WTC11 (cell line): ENCODE measurements around the gene RAB2B. TPM values are rescaled to one million over a fixed set of nuclear protein-coding genes. Genes with fewer than 3 reads are reported as not detected.

ENCODE experiments used
- ATAC-seq: fragments of 200-7000 bp; cut with Tn5 transposase; 2 replicates; pipeline ENCODE4 v1.10.0; 2021; ENCODE audit warnings: mild to moderate bottlenecking, moderate library complexity
- CTCF ChIA-PET: fragments of 300-600 bp; sonication (Branson Sonifier 250); formaldehyde crosslinking; loops from one replicate; lab custom pipeline; 2021; ENCODE audit warnings: antibody characterized with exemption; lab: Charles Lee
- POLR2A ChIA-PET: fragments of 350-600 bp; sonication (Branson Sonifier 250); formaldehyde crosslinking; loops from one replicate; lab custom pipeline; 2021; ENCODE audit warnings: antibody characterized with exemption; lab: Charles Lee
- DNase-seq: peaks from one replicate; pipeline ENCODE4 v3.0.0; 2021; ENCODE audit warnings: low spot score
- H3K27ac Mint-ChIP-seq: 2 replicates; pipeline ENCODE4 v1.8.0; 2021; ENCODE audit warnings: mixed read lengths
- H3K27me3 Mint-ChIP-seq: 2 replicates; pipeline ENCODE4 v1.8.0; 2021; ENCODE audit warnings: low read depth, mild to moderate bottlenecking, moderate library complexity, mixed read lengths
- H3K36me3 Mint-ChIP-seq: 2 replicates; pipeline ENCODE4 v1.8.0; 2021; ENCODE audit warnings: mixed read lengths
- H3K4me1 Mint-ChIP-seq: 2 replicates; pipeline ENCODE4 v1.8.0; 2022; ENCODE audit warnings: mixed read lengths
- H3K4me3 Mint-ChIP-seq: 2 replicates; pipeline ENCODE4 v1.8.0; 2021; ENCODE audit warnings: mild to moderate bottlenecking, moderate library complexity, mixed read lengths
- H3K9me3 Mint-ChIP-seq: 2 replicates; pipeline ENCODE4 v1.8.0; 2021; ENCODE audit warnings: mixed read lengths
- AFF4 ChIP-seq: sonication (generic); formaldehyde crosslinking; IDR thresholded peaks from 2 replicates; pipeline ENCODE4 v1.8.1; 2023; ENCODE audit warnings: mild to moderate bottlenecking, missing genetic modification reagents, borderline replicate concordance
- AR ChIP-seq: fragments of 250-450 bp; sonication (Bioruptor Pico); IDR thresholded peaks from 2 replicates; pipeline ENCODE4 v1.9.0; 2021; ENCODE audit warnings: mild to moderate bottlenecking
- ATF2 ChIP-seq: sonication (generic); formaldehyde crosslinking; IDR thresholded peaks from 2 replicates; pipeline ENCODE4 v1.8.1; 2022; ENCODE audit warnings: low read depth, missing genetic modification reagents, borderline replicate concordance
- CBFB ChIP-seq: sonication (generic); formaldehyde crosslinking; IDR thresholded peaks from 2 replicates; pipeline ENCODE4 v1.8.1; 2022; ENCODE audit warnings: mild to moderate bottlenecking, low read depth, missing genetic modification reagents
- CREM ChIP-seq: sonication (generic); formaldehyde crosslinking; IDR thresholded peaks from 2 replicates; pipeline ENCODE4 v1.8.1; 2022; ENCODE audit warnings: mild to moderate bottlenecking, missing genetic modification reagents, moderate library complexity
- ELF4 ChIP-seq: sonication (generic); formaldehyde crosslinking; IDR thresholded peaks from 2 replicates; pipeline ENCODE4 v1.8.1; 2022; ENCODE audit warnings: low read depth, mild to moderate bottlenecking, moderate library complexity, missing genetic modification reagents
- ETV6 ChIP-seq: sonication (generic); formaldehyde crosslinking; IDR thresholded peaks from 2 replicates; pipeline ENCODE4 v1.8.1; 2022; ENCODE audit warnings: mild to moderate bottlenecking, missing genetic modification reagents
- FOXK1 ChIP-seq: sonication (generic); formaldehyde crosslinking; IDR thresholded peaks from 2 replicates; pipeline ENCODE4 v1.8.0; 2022; ENCODE audit warnings: mild to moderate bottlenecking, moderate library complexity, missing genetic modification reagents
- HMGXB4 ChIP-seq: sonication (generic); formaldehyde crosslinking; IDR thresholded peaks from 2 replicates; pipeline ENCODE4 v1.8.1; 2023; ENCODE audit warnings: mild to moderate bottlenecking, moderate library complexity, missing genetic modification reagents
- JUN ChIP-seq: sonication (generic); formaldehyde crosslinking; IDR thresholded peaks from 2 replicates; pipeline ENCODE4 v1.8.0; 2023; ENCODE audit warnings: mild to moderate bottlenecking, missing genetic modification reagents
- MAX ChIP-seq: sonication (generic); formaldehyde crosslinking; IDR thresholded peaks from 2 replicates; pipeline ENCODE4 v1.8.0; 2022; ENCODE audit warnings: mild to moderate bottlenecking, missing genetic modification reagents
- SP1 ChIP-seq: sonication (generic); formaldehyde crosslinking; conservative IDR thresholded peaks from 2 replicates; pipeline ENCODE4 v1.8.1; 2022; ENCODE audit warnings: missing genetic modification reagents
- TEAD4 ChIP-seq: sonication (generic); formaldehyde crosslinking; IDR thresholded peaks from 2 replicates; pipeline ENCODE4 v1.8.0; 2022; ENCODE audit warnings: mild to moderate bottlenecking, missing genetic modification reagents
- USF2 ChIP-seq: sonication (generic); formaldehyde crosslinking; IDR thresholded peaks from 2 replicates; pipeline ENCODE4 v1.8.1; 2023; ENCODE audit warnings: mild to moderate bottlenecking, missing genetic modification reagents, moderate library complexity
- ZNF138 ChIP-seq: sonication (generic); formaldehyde crosslinking; conservative IDR thresholded peaks from 2 replicates; pipeline ENCODE4 v1.8.1; 2022; ENCODE audit warnings: mild to moderate bottlenecking, moderate library complexity, missing genetic modification reagents
- ZNF396 ChIP-seq: fragments of 250-450 bp; sonication (Bioruptor Pico); IDR thresholded peaks from 2 replicates; pipeline ENCODE4 v1.8.0; 2021; ENCODE audit warnings: mild to moderate bottlenecking, moderate library complexity, borderline replicate concordance
- total RNA-seq: library from RNA; stranded (reverse); gene quantifications from 3 replicates; pipeline ENCODE4 v1.2.3, GENCODE V29; 2021

Gene RAB2B
- total RNA-seq, 1 experiment from 2014 or later = 29.6 TPM

GRCh38 chr14:21510735-21511657 is 34.2 kb upstream of the RAB2B start, which contains the start of gene METTL3 (continued):
- TF ChIP-seq AR = no peak
- peak; percentile 89 for TF ChIP-seq MAX (CRISPR knock-in tag)
- TF ChIP-seq TEAD4 (CRISPR knock-in tag) = 0 out of 2 replicates have a peak, but pooled peaks have one; percentile 24
- TF ChIP-seq AFF4 (CRISPR knock-in tag) = 0 out of 2 replicates have a peak, but pooled peaks have one; percentile 8
- no peak for TF ChIP-seq HMGXB4 (CRISPR knock-in tag)
- TF ChIP-seq ETV6 (CRISPR knock-in tag) = peak; percentile 61; the same call in 1 of the 2 replicates
- peak; percentile 87 for TF ChIP-seq FOXK1 (CRISPR knock-in tag)
- TF ChIP-seq CREM (CRISPR knock-in tag) = peak; percentile 90; the same call in 1 of the 2 replicates
- TF ChIP-seq USF2 (CRISPR knock-in tag) = peak; percentile 23; the same call in 1 of the 2 replicates

- CTCF ChIA-PET = interaction anchor here (1.9 kb wide), 1 partner anchor 11 kb away, joined by 11 read pairs; no protein-coding TSS in a partner anchor
- no peaks in the 10 kb centered on the region for H3K27me3 Mint-ChIP-seq
- TF ChIP-seq JUN (no peak), SP1 (no peak), ZNF396 (CRISPR knock-in tag) (no peak), CBFB (CRISPR knock-in tag) (no peak), AFF4 (CRISPR knock-in tag) (no peak), ZNF138 (no peak), ELF4 (CRISPR knock-in tag) (no peak), ATF2 (CRISPR knock-in tag) (no peak), USF2 (CRISPR knock-in tag) (no peak)
Measured at GRCh38 chr14:21509432-21510143, 32.8 kb upstream of the RAB2B start.

More at GRCh38 chr14:21509432-21510143, 32.8 kb upstream of the RAB2B start:
- Mint-ChIP-seq H3K36me3 (peaks cover 29% of the 10 kb centered on the region), H3K4me1 (peaks cover 43% of the 10 kb centered on the region), H3K4me3 (peak overlapping the region; percentile 96), H3K27ac (peak overlapping the region; percentile 85), H3K9me3 (peaks cover 3% of the 10 kb centered on the region; the same call in 1 of the 2 replicates)
- no peak for ATAC-seq
- POLR2A ChIA-PET = no interaction called here
- DNase-seq = no peak
